BJ (cell line): ENCODE measurements around the gene SYT17. TPM values are rescaled to one million over a fixed set of nuclear protein-coding genes. Genes with fewer than 3 reads are reported as not detected.

Source experiments
- CTCF ChIA-PET: fragments of 350-600 bp; formaldehyde crosslinking; extraction: SDS; loops from one replicate; lab custom pipeline; 2021; ENCODE audit warnings: antibody characterized with exemption, inconsistent platforms; lab: Yijun Ruan, JAX
- POLR2A ChIA-PET: fragments of 300-600 bp; sonication (Branson Sonifier 250); formaldehyde crosslinking; extraction: SDS; loops from one replicate; lab custom pipeline; 2021; ENCODE audit warnings: antibody characterized with exemption; lab: Charles Lee
- DNase-seq: peaks from one replicate; pipeline ENCODE4 v3.0.0-alpha.2; 2011; ENCODE audit warnings: low read depth
- H3K27me3 ChIP-seq: 2 replicates; pipeline ENCODE4 v1.6.0; 2011; ENCODE audit warnings: low read length; ENCODE audit not compliant: control insufficient read depth, insufficient read depth
- H3K36me3 ChIP-seq: 2 replicates; pipeline ENCODE4 v1.5.1; 2011; ENCODE audit warnings: low read length; ENCODE audit not compliant: control insufficient read depth, insufficient read depth
- H3K4me3 ChIP-seq: 2 replicates; pipeline ENCODE4 v1.5.1; 2011; ENCODE audit warnings: low read depth, mild to moderate bottlenecking, control low read depth, low read length
- CTCF ChIP-seq: IDR thresholded peaks from 2 replicates; pipeline ENCODE4 v1.5.1; 2011; ENCODE audit warnings: low read depth, mild to moderate bottlenecking, control low read depth, inconsistent platforms, low read length, moderate library complexity; ENCODE audit not compliant: insufficient read depth
- polyA plus RNA-seq: library from polyadenylated mRNA; depleted of rRNA; stranded (reverse); fragments of >200 nt; gene quantifications from 2 replicates; pipeline ENCODE4 v1.2.3, GENCODE V29; 2011

The SYT17 gene
- polyA plus RNA-seq, 1 experiment: not detected

- ChIA-PET POLR2A (no interaction called here), CTCF (interaction anchor here (0.6 to 2.0 kb wide), 3 partner anchors 12 to 91 kb away, joined by 3 to 5 read pairs (median 4); no protein-coding TSS in a partner anchor)
- TF ChIP-seq CTCF: no peak
- Histone ChIP-seq H3K36me3 (no peaks in the 10 kb centered on the region), H3K4me3 (no peak overlapping the region), H3K27me3 (peaks cover 12% of the 10 kb centered on the region)
- DNase-seq: no peak
These were observed 2.9 kb upstream of the SYT17 start for GRCh38 chr16:19165101-19165500.

GRCh38 chr16:19166500-19166899 lies 1.5 kb upstream of the SYT17 start:
- DNase-seq: no peak
- peaks cover 14% of the 10 kb centered on the region for H3K27me3 ChIP-seq
- CTCF ChIA-PET: interaction anchor here (1.0 to 1.7 kb wide), 2 partner anchors 11 to 15 kb away, joined by 3 to 4 read pairs; no protein-coding TSS in a partner anchor
- H3K4me3 ChIP-seq: no peak overlapping the region
- H3K36me3 ChIP-seq: no peaks in the 10 kb centered on the region
- POLR2A ChIA-PET: no interaction called here
- TF ChIP-seq CTCF: no peak

- no peak for TF ChIP-seq CTCF
- CTCF ChIA-PET: no interaction called here
- no peak for DNase-seq
- Histone ChIP-seq H3K4me3 (no peak overlapping the region), H3K36me3 (no peaks in the 10 kb centered on the region), H3K27me3 (peaks cover 18% of the 10 kb centered on the region)
- POLR2A ChIA-PET: no interaction called here
These were observed 486 bp downstream of the SYT17 start for GRCh38 chr16:19168371-19169081.

GRCh38 chr16:19169082-19169639 lies 1.1 kb downstream of the SYT17 start:
- CTCF ChIA-PET: no interaction called here
- DNase-seq: no peak
- Histone ChIP-seq H3K4me3 (no peak overlapping the region), H3K27me3 (peaks cover 21% of the 10 kb centered on the region), H3K36me3 (no peaks in the 10 kb centered on the region)
- POLR2A ChIA-PET: no interaction called here
- TF ChIP-seq CTCF: no peak

GRCh38 chr16:19170043-19170655 lies 2.1 kb downstream of the SYT17 start:
- POLR2A ChIA-PET: no interaction called here
- no peak for DNase-seq
- peaks cover 23% of the 10 kb centered on the region for H3K27me3 ChIP-seq
- TF ChIP-seq CTCF: no peak
- no peak overlapping the region for H3K4me3 ChIP-seq
- H3K36me3 ChIP-seq: no peaks in the 10 kb centered on the region
- CTCF ChIA-PET: interaction anchor here (1.6 kb wide), 1 partner anchor 10 kb away, joined by 6 read pairs; no protein-coding TSS in a partner anchor
